DND-41 (cell line): ENCODE data around the gene NKX1-2.

Experiments
- EZH2 ChIP-seq: IDR thresholded peaks from 3 replicates; pipeline ENCODE4 v1.6.1; 2012; ENCODE audit warnings: borderline replicate concordance, low read depth, mild to moderate bottlenecking, moderate library complexity, low read length, inconsistent platforms; ENCODE audit not compliant: severe bottlenecking
- TF ChIP-seq, protein P1 (sequence below): IDR thresholded peaks from 2 replicates; pipeline ENCODE4 v1.5.1; 2012; ENCODE audit warnings: borderline replicate concordance, low read length, moderate library complexity, mild to moderate bottlenecking; ENCODE audit not compliant: poor library complexity, severe bottlenecking; ENCODE audit errors: extremely low read depth

DNA sequence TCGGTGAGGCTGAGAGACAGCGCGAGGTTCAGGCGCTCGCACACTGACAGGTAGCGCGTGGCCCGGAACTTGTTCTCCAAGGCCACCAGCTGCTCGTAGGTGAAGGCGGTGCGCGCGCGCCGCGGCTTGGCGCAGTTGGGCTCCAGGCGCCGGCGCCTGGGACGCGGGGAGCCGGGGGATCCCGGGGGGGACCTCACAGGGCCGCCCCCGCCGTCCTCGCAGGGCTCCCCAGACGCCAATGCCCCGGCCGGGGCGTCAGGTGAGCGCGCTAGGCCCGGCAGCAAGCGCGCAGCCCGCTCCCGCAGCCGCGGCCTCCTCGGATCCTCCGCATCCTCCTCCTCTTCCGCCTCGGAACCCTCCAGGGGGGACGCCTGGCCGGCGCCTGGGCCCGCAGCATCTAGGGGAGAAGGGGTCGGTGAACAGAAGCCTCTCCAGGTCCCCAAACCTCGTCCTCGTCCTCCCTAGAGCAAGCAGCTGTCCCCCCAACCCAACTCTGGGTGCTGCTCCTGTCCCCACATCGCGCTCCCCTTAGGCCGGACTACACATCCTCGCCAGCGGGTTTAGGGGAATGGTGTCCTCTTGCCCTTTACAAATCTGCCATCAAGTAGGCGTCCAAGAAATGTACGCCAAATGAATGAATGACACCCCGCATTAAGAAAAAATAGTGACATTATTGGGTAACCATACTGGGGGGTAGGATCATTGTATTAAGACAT is 1.9 kb downstream of the NKX1-2 start:
- TF ChIP-seq, protein P1, sequence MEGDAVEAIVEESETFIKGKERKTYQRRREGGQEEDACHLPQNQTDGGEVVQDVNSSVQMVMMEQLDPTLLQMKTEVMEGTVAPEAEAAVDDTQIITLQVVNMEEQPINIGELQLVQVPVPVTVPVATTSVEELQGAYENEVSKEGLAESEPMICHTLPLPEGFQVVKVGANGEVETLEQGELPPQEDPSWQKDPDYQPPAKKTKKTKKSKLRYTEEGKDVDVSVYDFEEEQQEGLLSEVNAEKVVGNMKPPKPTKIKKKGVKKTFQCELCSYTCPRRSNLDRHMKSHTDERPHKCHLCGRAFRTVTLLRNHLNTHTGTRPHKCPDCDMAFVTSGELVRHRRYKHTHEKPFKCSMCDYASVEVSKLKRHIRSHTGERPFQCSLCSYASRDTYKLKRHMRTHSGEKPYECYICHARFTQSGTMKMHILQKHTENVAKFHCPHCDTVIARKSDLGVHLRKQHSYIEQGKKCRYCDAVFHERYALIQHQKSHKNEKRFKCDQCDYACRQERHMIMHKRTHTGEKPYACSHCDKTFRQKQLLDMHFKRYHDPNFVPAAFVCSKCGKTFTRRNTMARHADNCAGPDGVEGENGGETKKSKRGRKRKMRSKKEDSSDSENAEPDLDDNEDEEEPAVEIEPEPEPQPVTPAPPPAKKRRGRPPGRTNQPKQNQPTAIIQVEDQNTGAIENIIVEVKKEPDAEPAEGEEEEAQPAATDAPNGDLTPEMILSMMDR: no peak
- TF ChIP-seq EZH2: no peak
